Upper lobe of left lung (tissue), 6 donors: ENCODE results near the gene SMTNL2. TPM values are rescaled to one million over a fixed set of nuclear protein-coding genes. Genes with fewer than 3 reads are reported as not detected.
A peak's percentile ranks its signal among the peaks of the same experiment; 100 is the strongest.

Source experiments
- ATAC-seq, 2 donors: fragments of 200-7000 bp; cut with Tn5 transposase; one replicate each; pipeline ENCODE4 v1.9.1; 2022; ENCODE audit warnings: mild to moderate bottlenecking in 2 of 2, moderate library complexity in 2 of 2; ENCODE audit not compliant: low FRiP score in 2 of 2
- DNase-seq, 2 donors: peaks; one replicate each; pipeline ENCODE4 v3.0.0-alpha.2; 2019 to 2020
- H3K27ac ChIP-seq, 4 donors: fragments of 200-600 bp; sonication (generic); one replicate each; pipeline ENCODE4 v1.5.1; 2016 to 2019
- H3K27me3 ChIP-seq, 4 donors: fragments of 200-600 bp; sonication (generic); one replicate each; pipeline ENCODE4 v1.5.1; 2017 to 2019
- H3K36me3 ChIP-seq, 4 donors: fragments of 200-600 bp; sonication (generic); one replicate each; pipeline ENCODE4 v1.5.1; 2016 to 2019
- H3K4me1 ChIP-seq, 4 donors: fragments of 200-600 bp; sonication (generic); one replicate each; pipeline ENCODE4 v1.5.1; 2018 to 2019
- H3K4me3 ChIP-seq, 4 donors: fragments of 200-600 bp; sonication (generic); one replicate each; pipeline ENCODE4 v1.5.1; 2017 to 2019; ENCODE audit warnings: mild to moderate bottlenecking in 2 of 4, moderate library complexity in 1 of 4
- H3K9me3 ChIP-seq, 4 donors: fragments of 200-600 bp; sonication (generic); one replicate each; pipeline ENCODE4 v1.5.1; 2018 to 2019
- EP300 ChIP-seq, 4 donors: sonication (generic); formaldehyde crosslinking; IDR thresholded peaks; one replicate each; pipeline ENCODE4 v1.5.1; 2017; ENCODE audit warnings: antibody characterized with exemption in 4 of 4, control low read depth in 2 of 4
- POLR2A ChIP-seq, 4 donors: fragments of 450-650 bp; IDR thresholded peaks; one replicate each; pipeline ENCODE4 v1.5.1; 2016 to 2017; ENCODE audit warnings: antibody characterized with exemption in 4 of 4, mild to moderate bottlenecking in 2 of 4
- POLR2AphosphoS5 ChIP-seq, 2 donors: sonication (generic); formaldehyde crosslinking; IDR thresholded peaks; one replicate each; pipeline ENCODE4 v1.5.1; 2017; ENCODE audit warnings: antibody characterized with exemption in 2 of 2
- WGBS, 2 donors: methylation state at CpG; one replicate each; pipeline ENCODE4 v1.1.5; 2017 to 2018; 5-methylcytosine and 5-hydroxymethylcytosine counted together
- total RNA-seq, 6 donors: library from RNA; depleted of rRNA in 4 of 6; stranded (reverse); fragments of >200 nt in 4 of 6; gene quantifications; one replicate each; pipeline versions ENCODE4 v1.1.0 to v1.2.1, GENCODE V29; 2016 to 2021
- TF ChIP-seq, protein P1 (sequence below), 6 experiments: fragments of 450-650 bp in 4 of 6; fragments of 200-600 bp in 2 of 6; sonication (generic) in 2 of 6; IDR thresholded peaks; one replicate each; pipeline ENCODE4 v1.5.1; 2016 to 2019; ENCODE audit warnings: antibody characterized with exemption in 6 of 6
- donor health status: DM: no; HTN: no; CAD: no; lungs with moderate emphysema.
- donor health status: DM: no; HTN: yes; CAD: no; lungs with severe emphysema.

The SMTNL2 gene
- total RNA-seq, 6 donors from 2014 or later, result 0.49 to 7.3 (median 3.6) TPM

DNA sequence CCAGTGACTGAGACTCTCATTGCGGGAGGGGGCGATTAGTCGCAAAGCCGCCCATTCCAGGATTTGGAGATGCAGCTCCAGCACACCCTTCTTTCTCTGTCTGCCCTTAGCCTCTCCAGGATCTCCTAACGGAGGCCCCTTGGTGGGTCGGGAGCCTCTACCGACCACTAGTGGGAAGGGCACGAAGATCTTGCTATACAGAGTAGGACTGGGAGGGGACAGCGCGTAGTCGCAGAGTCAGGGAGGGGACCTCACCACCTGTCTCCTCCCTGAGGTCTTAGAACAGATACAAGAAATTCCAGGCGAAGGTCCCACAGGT is 588 bp upstream of the SMTNL2 start:
- H3K27me3 ChIP-seq, result peaks cover 0 to 17% (median 5%) of the 10 kb centered on the region in 4 donors
- DNase-seq (no peak), ATAC-seq (peak in 1 of 2 donors; percentile 49)
- peaks cover 13 to 20% (median 15%) of the 10 kb centered on the region in 4 donors for H3K4me1 ChIP-seq
- H3K4me3 ChIP-seq, result peak overlapping the region in 3 of 4 donors; percentile 48 to 64 (median 56)
- no peaks in the 10 kb centered on the region for H3K36me3 ChIP-seq
- 12 to 36% methylated on average over 10 to 12 of the region's 12 CpGs for WGBS, 2 donors
- H3K9me3 ChIP-seq, result no peaks in the 10 kb centered on the region
- TF ChIP-seq POLR2AphosphoS5 (IDR thresholded peaks at IDR 0.05), result no peak
- TF ChIP-seq, protein P1, sequence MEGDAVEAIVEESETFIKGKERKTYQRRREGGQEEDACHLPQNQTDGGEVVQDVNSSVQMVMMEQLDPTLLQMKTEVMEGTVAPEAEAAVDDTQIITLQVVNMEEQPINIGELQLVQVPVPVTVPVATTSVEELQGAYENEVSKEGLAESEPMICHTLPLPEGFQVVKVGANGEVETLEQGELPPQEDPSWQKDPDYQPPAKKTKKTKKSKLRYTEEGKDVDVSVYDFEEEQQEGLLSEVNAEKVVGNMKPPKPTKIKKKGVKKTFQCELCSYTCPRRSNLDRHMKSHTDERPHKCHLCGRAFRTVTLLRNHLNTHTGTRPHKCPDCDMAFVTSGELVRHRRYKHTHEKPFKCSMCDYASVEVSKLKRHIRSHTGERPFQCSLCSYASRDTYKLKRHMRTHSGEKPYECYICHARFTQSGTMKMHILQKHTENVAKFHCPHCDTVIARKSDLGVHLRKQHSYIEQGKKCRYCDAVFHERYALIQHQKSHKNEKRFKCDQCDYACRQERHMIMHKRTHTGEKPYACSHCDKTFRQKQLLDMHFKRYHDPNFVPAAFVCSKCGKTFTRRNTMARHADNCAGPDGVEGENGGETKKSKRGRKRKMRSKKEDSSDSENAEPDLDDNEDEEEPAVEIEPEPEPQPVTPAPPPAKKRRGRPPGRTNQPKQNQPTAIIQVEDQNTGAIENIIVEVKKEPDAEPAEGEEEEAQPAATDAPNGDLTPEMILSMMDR (IDR thresholded peaks at IDR 0.05), result peak in 1 of 6 experiments; percentile 39
- peak overlapping the region; percentile 39 to 73 (median 48) for H3K27ac ChIP-seq

DNA sequence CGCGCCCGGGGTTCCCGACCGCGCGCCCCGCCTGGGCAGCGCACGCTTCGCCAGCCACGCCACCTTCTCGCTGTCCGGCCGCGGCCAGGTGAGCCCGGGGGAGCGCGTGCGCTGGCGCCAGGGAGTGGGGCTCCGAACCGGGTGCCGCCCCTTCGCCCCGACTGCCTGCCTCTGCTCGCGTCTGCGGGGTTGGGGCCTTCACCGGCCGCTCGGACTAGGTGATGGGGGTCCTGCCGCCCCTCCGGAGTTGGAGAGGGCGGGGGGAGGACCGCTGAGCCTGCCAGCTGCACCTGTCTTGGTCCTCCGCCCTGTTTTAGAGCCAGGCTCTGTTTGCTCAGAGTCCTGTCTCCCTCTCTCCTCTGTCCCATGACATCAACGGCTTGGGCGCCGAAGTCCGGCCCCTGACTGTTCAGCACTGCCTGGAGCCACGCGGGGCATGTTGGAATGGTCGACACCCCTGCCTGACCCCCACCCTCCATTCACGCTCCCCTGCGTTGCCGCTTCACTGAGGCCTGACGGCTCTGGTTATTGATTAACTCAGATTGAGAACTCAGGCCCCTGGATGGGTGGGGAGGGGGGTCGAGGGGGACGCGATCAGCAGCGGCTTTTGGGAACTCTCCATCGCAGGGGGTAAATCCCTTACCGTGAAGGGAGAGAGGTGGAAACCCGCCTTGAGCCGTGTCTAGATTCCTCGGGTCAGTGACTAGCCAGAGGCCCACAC is 748 bp downstream of the SMTNL2 start:
- H3K27me3 ChIP-seq, result peaks cover 0 to 17% (median 5%) of the 10 kb centered on the region in 4 donors
- H3K36me3 ChIP-seq, result no peaks in the 10 kb centered on the region
- peaks cover 13 to 20% (median 15%) of the 10 kb centered on the region in 4 donors for H3K4me1 ChIP-seq
- no peaks in the 10 kb centered on the region for H3K9me3 ChIP-seq
- DNase-seq (peak in 1 of 2 donors; percentile 86), ATAC-seq (no peak)
- WGBS, 2 donors, result 37 to 58% methylated on average over 19 to 30 of the region's 57 CpGs
- H3K27ac ChIP-seq, result peak overlapping the region in 3 of 4 donors; percentile 29 to 56 (median 43)
- H3K4me3 ChIP-seq, result peak overlapping the region in 3 of 4 donors; percentile 48 to 64 (median 56)
- TF ChIP-seq, protein P1 (IDR thresholded peaks at IDR 0.05), result no peak
- TF ChIP-seq POLR2A (IDR thresholded peaks at IDR 0.05) (no peak), EP300 (IDR thresholded peaks at IDR 0.05) (no peak), POLR2AphosphoS5 (IDR thresholded peaks at IDR 0.05) (no peak)

DNA sequence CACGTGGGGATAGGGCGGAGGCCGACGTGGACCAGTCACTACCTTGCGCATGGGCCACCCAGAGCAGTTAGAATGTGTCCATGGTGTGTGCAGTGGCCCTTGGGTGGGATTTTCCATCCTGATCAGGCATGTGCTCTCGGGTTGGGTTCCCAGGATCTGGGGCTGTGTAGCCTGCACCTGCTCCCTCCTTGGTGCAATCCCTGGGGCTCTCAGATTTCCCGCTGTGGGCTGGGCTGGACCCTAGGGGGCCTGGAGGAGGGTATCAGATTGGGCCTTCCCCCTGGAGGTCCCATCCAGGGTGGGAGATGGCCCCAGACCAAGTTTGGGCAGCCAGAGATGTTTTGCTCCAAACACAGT is 1.3 kb downstream of the SMTNL2 start:
- Histone ChIP-seq H3K27me3 (peaks cover 0 to 17% (median 5%) of the 10 kb centered on the region in 4 donors), H3K4me1 (peaks cover 13 to 20% (median 15%) of the 10 kb centered on the region in 4 donors), H3K27ac (peak overlapping the region in 2 of 4 donors; percentile 3 to 56), H3K4me3 (peak overlapping the region in 2 of 4 donors; percentile 56 to 64), H3K36me3 (no peaks in the 10 kb centered on the region), H3K9me3 (no peaks in the 10 kb centered on the region)
- DNase-seq (no peak), ATAC-seq (no peak)
- WGBS, 2 donors, result 74 to 92% methylated on average over 4 to 5 of the region's 7 CpGs
- TF ChIP-seq EP300 (IDR thresholded peaks at IDR 0.05), result no peak

- Histone ChIP-seq H3K4me3 (peak overlapping the region in 1 of 4 donors; percentile 64), H3K27me3 (peaks cover 0 to 17% (median 5%) of the 10 kb centered on the region in 4 donors), H3K4me1 (peaks cover 13 to 20% (median 15%) of the 10 kb centered on the region in 4 donors), H3K36me3 (no peaks in the 10 kb centered on the region), H3K9me3 (no peaks in the 10 kb centered on the region), H3K27ac (peak overlapping the region in 2 of 4 donors; percentile 3 to 56)
- no peak for DNase-seq
- no peak for ATAC-seq
- TF ChIP-seq, protein P1 (IDR thresholded peaks at IDR 0.05), result no peak
- TF ChIP-seq EP300 (IDR thresholded peaks at IDR 0.05) (no peak), POLR2AphosphoS5 (IDR thresholded peaks at IDR 0.05) (no peak), POLR2A (IDR thresholded peaks at IDR 0.05) (no peak)
- 73 to 79% methylated on average over 9 of the region's 9 CpGs for WGBS, 2 donors
These were observed 1.7 kb downstream of the SMTNL2 start for GRCh38 chr17:4586043-4586442.

DNA sequence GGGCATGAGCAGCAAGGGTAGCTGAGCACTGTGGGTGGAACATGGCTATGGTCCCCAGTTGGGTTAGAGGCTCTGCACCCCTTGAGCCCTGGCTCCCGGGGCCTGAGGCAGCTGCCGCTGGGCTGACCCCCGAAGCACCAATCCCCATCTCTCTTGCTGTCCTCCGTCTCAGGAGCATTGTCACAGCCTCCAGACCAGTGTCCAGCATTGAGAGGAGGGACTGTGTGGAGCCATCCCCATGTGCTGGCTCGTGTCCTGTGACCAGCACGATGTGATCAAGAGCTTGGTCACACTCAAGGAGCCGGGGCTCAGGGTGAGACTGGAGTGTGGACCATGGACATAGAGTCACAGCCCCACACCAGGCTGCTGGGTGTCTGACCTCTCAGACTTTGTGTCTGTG is 2.9 kb downstream of the SMTNL2 start:
- Histone ChIP-seq H3K9me3 (no peaks in the 10 kb centered on the region), H3K4me3 (no peak overlapping the region), H3K27ac (peak overlapping the region in 3 of 4 donors; percentile 24 to 54 (median 30)), H3K27me3 (peaks cover 0 to 17% (median 5%) of the 10 kb centered on the region in 4 donors), H3K4me1 (peaks cover 13 to 20% (median 15%) of the 10 kb centered on the region in 4 donors), H3K36me3 (no peaks in the 10 kb centered on the region)
- ATAC-seq (no peak), DNase-seq (no peak)
- 92 to 98% methylated on average over 6 to 7 of the region's 7 CpGs for WGBS, 2 donors
- no peak for TF ChIP-seq POLR2A (IDR thresholded peaks at IDR 0.05)
- no peak for TF ChIP-seq EP300 (IDR thresholded peaks at IDR 0.05)
- no peak for TF ChIP-seq POLR2AphosphoS5 (IDR thresholded peaks at IDR 0.05)
- TF ChIP-seq, protein P1 (IDR thresholded peaks at IDR 0.05), result no peak
